ENCODE results near the gene CDC26.
"Not testable (repeated sequence)": the region's sequence is repeated elsewhere in the genome, so short reads cannot be mapped to it uniquely, and the experiment has no call there.

The CDC26 gene

GRCh38 chr9:113293285-113293878, 18.0 kb upstream of the CDC26 start:
- DNase-seq (ENCODE audit: low spot score): no peak

DNA sequence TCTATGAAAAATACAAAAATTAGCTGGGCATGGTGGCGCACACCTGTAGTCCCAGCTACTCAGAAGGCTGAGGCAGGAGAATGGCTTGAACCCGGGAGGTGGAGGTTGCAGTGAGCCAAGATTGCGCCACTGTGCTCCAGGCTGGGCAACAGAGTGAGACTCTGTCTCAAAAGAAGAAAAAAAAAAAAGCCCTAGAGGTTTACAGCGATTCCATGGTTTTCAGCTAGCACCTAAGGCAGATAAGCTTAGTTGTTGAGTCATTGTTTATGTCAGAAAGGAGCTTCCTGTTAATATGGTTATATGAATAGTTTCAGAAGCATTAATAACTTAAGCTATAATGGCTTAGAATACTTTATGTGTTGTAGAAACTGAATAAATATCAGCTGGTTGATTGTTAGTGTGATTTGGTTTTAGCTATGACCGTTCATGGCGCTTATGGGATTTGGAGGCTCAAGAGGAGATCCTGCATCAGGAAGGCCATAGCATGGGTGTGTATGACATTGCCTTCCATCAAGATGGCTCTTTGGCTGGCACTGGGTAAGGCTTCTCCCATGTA, 14.8 kb upstream of the CDC26 start:
- DNase-seq (ENCODE audit: low spot score): no peak

- DNase-seq (ENCODE audit: low spot score): no peak
Measured at GRCh38 chr9:113289091-113289490, 13.7 kb upstream of the CDC26 start.

- no peak for DNase-seq (ENCODE audit: low spot score)
Measured at GRCh38 chr9:113281356-113281755, 6.0 kb upstream of the CDC26 start.

- no peak for DNase-seq (ENCODE audit: low spot score)
Measured at GRCh38 chr9:113278840-113279239, 3.5 kb upstream of the CDC26 start.

DNA sequence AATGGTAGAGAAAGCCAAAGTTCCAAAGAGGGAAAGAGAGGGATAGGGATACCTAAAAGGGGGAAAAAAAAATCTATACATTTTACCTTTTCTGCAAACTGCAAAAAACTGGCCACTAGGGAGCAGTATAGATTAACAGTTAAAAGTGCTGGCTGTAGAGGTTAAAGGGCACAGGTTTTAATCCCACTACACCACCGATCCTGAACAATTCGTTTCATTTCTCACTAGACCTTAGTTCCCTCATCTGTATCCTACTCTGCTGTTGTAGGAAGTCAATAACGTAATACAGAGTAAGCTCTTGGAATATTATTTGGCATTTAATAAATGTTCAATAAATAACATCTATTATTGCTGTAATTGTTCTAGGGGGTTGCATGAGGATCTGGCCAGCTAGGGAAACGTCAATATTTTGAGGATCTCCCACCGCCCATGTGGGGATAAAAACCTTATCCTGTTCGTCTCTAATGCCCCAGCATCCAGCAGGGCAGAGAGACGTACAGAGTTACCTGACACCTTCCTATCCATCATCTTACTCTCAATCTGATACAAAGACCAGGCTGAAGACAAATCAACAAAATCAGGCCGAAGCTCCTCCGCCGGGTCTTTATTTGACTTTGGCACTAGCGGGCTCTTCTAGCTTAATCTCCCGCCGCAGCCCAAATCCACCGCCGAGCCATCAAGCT, 757 bp downstream of the CDC26 start:
- DNase-seq (ENCODE audit: low spot score): peak; percentile 47

DNA sequence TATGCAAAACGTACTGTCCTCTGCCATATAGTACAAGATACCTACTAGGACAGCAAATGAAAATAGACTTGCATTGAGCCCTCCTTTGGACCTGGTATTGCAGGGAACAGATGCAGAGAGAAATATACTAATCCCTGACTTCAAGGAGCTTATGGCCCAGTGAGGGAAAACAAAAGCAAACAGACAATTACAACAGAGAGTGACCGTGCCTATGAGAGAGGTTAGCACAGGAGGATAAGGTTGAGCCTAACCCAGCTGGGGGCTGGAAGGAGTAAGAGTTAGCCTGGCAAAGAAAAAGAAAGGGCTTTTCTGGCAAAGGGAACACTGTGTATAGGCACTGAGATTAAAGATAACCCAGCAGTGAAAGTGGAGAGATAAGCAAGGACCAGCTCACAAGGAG, 5.5 kb downstream of the CDC26 start:
- no peak for DNase-seq (ENCODE audit: low spot score)

DNA sequence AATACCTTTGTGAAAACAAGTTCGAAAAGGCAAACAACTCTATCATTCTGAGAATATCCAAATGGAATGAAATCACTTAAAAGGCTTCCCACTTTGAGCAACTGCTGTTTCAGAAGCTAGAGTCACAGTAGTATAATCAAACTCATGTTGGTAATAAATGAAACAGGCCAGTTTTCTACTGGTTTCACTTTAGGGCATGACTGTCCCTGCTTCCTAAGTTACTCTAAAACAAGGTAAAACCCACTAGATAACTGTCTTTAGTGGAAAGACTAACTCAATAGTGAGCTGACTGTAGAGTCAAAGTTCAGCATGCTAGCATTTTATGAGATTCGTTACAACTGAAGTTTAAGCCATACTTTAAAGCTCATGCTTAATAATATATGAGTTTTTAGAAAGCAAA, 6.0 kb downstream of the CDC26 start:
- DNase-seq (ENCODE audit: low spot score): no peak

GRCh38 chr9:113267911-113268566, 7.3 kb downstream of the CDC26 start:
- no peak for DNase-seq (ENCODE audit: low spot score)

DNA sequence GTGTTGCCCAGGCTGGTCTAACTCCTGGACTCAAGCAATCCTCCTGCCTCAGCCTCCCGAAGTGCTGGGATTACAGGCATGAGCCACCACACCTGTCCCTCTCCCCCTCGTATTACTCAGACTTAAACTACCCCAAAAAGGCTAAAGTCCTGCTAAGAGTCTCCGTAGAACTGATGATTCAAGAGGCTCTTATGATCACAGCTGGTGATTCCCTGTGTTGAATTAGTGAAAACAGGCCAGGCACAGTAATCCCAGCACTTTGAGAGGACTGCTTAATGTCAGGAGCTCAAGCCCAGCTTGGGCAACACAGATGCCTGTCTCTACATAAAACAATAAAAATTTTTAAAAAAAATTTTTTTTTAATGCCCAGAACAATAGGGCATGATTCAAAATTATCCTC, 9.2 kb downstream of the CDC26 start:
- no peak for DNase-seq (ENCODE audit: low spot score)

GRCh38 chr9:113261917-113262671, 13.3 kb downstream of the CDC26 start:
- no peak for DNase-seq (ENCODE audit: low spot score)

DNA sequence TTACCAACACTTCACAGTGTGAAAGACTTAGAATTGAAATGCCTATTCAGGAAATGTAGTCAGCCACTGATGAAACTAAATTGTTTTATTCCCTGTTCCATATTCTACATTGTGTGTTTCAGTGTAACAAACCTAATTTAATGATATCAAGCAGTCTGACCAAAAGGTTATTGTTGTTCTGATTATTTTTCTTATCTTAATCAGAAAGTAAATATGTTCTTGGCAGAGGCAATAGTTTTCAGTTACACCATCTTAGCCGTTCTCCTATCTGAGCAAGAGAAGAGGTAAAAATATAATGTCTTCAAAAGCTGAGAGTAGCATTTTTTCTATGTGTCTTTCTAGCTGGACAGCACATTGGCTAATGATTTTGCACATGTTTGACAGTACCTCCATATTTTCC, 17.1 kb downstream of the CDC26 start:
- no peak for DNase-seq (ENCODE audit: low spot score)

- DNase-seq (ENCODE audit: low spot score): no peak
Measured at GRCh38 chr9:113257863-113258262, 17.5 kb downstream of the CDC26 start.

- no peak for DNase-seq (ENCODE audit: low spot score)
Measured at GRCh38 chr9:113255438-113255837, 19.9 kb downstream of the CDC26 start.

DNA sequence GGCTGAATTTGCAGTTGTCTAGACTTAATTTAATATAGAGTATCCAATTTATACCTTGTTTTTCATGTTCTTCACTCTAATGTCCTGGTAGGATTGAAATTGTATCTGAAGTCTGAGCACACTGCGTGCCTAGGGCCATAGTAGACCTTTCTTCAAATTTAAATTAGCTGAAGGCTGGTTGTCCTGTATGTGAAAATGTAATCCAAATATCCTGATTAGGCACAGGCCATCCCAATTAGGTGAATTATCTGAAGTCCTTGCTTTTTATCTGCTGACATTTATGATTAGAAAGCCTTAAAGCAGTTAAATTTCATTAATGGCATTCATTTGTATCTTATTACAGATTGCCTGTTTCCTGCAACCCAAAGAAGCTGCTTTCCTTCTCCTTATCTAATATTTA, 20.4 kb downstream of the CDC26 start:
- DNase-seq (ENCODE audit: low spot score): no peak

- DNase-seq (ENCODE audit: low spot score): no peak
Measured at GRCh38 chr9:113250807-113251206, 24.6 kb downstream of the CDC26 start.

DNA sequence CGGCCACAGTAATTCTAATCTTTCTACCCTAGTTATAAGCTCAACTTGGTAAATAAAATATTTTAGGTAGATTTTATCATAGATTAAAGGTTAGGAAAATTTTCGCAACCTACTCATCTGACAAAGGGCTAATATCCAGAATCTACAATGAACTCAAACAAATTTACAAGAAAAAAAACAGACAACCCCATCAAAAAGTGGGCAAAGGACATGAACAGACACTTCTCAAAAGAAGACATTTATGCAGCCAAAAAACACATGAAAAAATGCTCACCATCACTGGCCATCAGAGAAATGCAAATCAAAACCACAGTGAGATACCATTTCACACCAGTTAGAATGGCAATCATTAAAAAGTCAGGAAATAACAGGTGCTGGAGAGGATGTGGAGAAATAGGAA, 25.7 kb downstream of the CDC26 start:
- DNase-seq (ENCODE audit: low spot score): not testable (repeated sequence)

- no peak for DNase-seq (ENCODE audit: low spot score)
Measured at GRCh38 chr9:113247640-113248039, 27.7 kb downstream of the CDC26 start.

GRCh38 chr9:113246928-113247327, 28.4 kb downstream of the CDC26 start:
- DNase-seq (ENCODE audit: low spot score): no peak

DNA sequence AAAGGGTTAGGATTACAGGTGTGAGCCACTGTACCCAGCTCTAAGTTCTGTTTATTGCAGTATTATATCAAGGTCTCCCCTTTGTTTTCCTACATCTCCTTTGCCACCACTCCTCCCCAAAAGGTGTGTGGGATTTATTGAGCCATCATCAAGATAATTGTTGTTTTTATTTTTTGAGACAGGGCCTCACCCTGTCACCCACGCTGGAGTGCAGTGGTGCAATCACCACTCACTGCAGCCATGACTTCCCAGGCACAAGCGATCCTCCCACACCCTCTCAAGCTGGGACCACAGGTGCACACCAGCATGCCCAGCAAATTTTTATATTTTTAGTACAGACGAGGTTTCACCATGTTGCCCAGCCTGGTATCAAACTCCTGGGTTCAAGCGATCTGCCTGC, 29.5 kb downstream of the CDC26 start:
- no peak for DNase-seq (ENCODE audit: low spot score)

DNA sequence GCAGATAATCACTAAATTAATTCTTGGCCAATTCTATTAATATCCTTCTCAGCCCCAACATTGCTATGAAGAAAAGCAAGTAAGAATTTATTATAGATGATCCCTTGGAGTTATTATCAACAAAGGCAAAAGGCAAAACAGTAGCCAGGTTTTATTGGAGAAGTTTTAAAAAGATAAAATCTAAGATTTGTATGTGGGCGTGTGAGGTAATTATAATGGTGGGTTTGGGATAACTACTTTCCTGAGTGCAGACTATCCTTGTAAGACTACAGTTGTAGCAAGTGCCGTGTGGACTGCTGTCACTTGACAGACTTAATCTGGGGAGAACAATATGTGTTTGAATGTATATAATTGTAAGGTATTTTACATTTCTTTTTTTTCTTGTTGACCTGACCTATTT, 30.8 kb downstream of the CDC26 start:
- no peak for DNase-seq (ENCODE audit: low spot score)

- DNase-seq (ENCODE audit: low spot score): no peak
Measured at GRCh38 chr9:113241161-113241560, 34.2 kb downstream of the CDC26 start.

DNA sequence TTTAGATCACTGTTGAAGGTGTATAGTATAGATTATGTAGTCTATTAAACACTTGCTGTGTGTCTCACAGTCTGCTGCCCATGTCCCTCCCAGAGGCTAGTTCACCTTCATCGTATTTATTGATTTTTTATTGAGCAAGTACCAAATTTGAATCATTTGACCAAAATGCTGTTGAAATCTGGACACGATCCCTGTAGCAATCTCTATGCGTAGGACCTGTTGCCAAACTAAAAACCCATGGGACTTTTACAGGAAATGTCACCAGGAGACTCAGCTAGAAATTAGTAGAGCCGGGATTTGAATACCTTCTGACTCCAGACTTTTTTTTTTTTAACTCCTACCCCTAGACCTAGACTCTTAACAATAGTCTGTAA, 36.5 kb downstream of the CDC26 start:
- DNase-seq (ENCODE audit: low spot score): no peak
